Activated T-helper 17 cell treated with anti-CD3 and anti-CD28 coated beads, Interleukin-2, amount 50 U/mL, for 72 hours (primary cell): Measurements from ENCODE around the gene HOXA3. TPM values are rescaled to one million over a fixed set of nuclear protein-coding genes. Genes with fewer than 3 reads are reported as not detected.

Experiments
- ATAC-seq: fragments of 150-1000 bp; cut with Tn5 transposase; replicated peaks from 2 replicates; pipeline ENCODE4 v1.10.0; 2021; ENCODE audit warnings: mild to moderate bottlenecking, moderate library complexity
- H3K27ac Mint-ChIP-seq: one replicate; pipeline ENCODE4 v1.8.0; 2022; ENCODE audit warnings: mixed read lengths
- H3K27me3 Mint-ChIP-seq: one replicate; pipeline ENCODE4 v1.8.0; 2022; ENCODE audit warnings: mixed read lengths
- H3K36me3 Mint-ChIP-seq: one replicate; pipeline ENCODE4 v1.8.0; 2022; ENCODE audit warnings: low read depth, mild to moderate bottlenecking, mixed read lengths
- H3K4me1 Mint-ChIP-seq: one replicate; pipeline ENCODE4 v1.8.0; 2022; ENCODE audit warnings: mixed read lengths
- H3K4me3 Mint-ChIP-seq: one replicate; pipeline ENCODE4 v1.8.0; 2022; ENCODE audit warnings: mild to moderate bottlenecking, mixed read lengths
- H3K9me3 Mint-ChIP-seq: one replicate; pipeline ENCODE4 v1.8.0; 2022; ENCODE audit warnings: mixed read lengths
- total RNA-seq, 2 donors: library from RNA; stranded (reverse); gene quantifications; one replicate each; pipeline ENCODE4 v1.2.3, GENCODE V29; 2022

The HOXA3 gene
- total RNA-seq, 2 donors from 2014 or later: not detected

DNA sequence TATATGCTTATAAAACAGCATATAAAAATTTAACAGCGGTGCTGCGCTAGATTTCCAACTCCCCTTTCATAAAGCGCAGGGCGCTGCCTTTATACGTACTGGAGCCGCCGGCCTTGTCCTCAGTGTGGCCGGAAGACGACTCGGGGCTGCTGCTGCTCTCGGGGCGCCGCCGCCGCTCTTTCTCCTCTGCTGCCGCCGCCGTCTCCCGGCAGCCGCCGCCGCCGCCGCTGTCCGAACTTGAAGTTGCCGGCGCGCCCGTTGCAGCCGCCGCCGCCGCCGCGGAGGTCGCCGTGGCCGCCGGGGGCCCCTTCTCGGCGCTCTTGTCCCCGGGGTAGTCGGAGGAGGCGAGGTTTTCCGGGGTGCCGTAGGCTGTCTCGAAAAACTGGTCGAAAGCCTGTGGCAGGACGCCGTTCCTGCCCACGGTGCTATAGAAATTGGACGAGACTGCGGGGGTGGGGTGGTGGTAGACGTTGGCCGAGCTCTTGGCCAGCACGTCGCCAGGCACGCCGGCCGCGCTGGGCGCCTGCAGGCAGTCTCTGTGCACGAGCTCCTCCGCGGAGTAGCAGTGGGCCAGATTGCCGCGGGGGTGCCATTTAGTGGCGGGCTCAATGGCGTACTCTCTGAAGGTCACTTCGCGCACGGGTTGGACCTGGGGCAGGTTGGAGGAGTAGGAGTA, 32.1 kb upstream of the HOXA3 start:
- H3K4me1 Mint-ChIP-seq: peaks cover 21% of the 10 kb centered on the region
- H3K4me3 Mint-ChIP-seq: peak overlapping the region; percentile 77
- H3K27me3 Mint-ChIP-seq: peaks cover 57% of the 10 kb centered on the region
- H3K9me3 Mint-ChIP-seq: no peaks in the 10 kb centered on the region
- no peak overlapping the region for H3K27ac Mint-ChIP-seq
- ATAC-seq: peak; percentile 44
- H3K36me3 Mint-ChIP-seq: peaks cover 24% of the 10 kb centered on the region

DNA sequence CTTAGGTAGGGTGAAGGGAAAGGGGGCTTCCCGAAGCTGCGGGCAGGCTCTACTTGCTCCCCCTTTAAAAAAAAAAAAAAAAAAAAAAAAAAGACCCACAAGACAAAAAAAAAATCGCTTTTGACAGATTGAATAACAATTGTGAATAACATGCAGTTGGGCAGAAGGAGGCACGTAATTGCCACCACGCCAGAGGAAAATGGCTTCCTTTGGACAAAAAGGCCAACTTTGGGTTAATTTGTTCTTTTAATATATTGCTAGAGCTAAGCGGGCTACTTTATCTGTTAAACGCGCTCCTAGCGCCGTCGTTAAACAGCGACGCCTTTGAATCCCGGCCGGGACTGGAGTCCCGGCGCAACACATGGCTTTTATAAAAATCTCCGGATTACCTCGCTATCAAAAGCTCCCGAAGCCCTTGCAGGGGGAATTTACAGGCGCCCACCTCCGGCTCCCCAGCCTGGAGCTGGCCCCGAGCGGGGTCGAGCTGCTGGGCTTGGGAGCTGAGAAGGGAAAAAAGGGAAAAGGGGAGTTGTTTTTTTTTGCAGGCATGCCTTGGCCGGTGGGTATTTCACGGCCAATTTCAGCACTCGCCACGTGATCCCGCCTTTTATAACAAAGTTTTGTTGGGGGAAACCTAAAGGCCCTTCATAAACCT, 31.4 kb upstream of the HOXA3 start:
- H3K4me1 Mint-ChIP-seq: peaks cover 21% of the 10 kb centered on the region
- ATAC-seq: no peak
- peaks cover 63% of the 10 kb centered on the region for H3K27me3 Mint-ChIP-seq
- H3K36me3 Mint-ChIP-seq: peaks cover 24% of the 10 kb centered on the region
- no peak overlapping the region for H3K27ac Mint-ChIP-seq
- H3K4me3 Mint-ChIP-seq: peak overlapping the region; percentile 77
- H3K9me3 Mint-ChIP-seq: no peaks in the 10 kb centered on the region

DNA sequence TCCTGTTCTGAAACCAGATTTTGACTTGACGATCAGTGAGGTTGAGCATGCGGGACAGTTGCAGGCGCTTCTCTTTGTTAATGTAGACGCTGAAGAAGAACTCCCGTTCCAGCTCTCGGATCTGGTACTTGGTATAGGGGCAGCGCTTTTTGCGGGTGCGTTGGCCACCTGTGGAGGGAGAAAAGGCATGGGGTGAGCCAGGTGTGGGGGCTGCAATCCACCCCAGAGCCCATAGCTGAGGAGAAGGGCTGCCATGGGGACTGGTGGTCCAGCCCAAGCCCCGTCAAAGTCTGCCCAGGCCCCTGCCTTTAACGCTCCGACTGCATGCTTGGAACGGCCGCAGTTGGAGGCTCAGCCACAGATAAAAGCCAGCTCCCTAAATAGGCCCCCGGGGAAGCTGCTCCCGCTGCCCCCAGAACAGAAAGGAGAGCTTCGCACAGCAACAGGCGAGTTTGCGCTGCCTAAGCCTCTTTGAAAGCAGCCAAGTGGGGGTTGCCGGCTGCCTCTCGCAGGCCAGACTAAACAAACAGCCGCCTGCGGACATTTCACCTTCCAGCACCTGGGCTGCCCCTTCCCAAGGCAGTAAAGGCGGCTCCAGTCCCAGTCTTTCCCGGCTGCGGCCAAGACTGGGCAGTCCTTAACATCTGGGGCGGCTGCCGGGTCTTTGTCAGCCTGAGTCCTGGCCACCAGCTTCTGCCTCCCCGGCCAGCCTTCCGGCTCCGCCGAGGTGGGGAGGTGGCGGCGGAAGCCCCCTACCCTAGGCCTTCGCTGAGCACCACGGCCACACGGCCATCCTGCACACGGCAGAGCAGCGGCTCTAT, 30.7 kb upstream of the HOXA3 start:
- Mint-ChIP-seq H3K4me1 (peaks cover 15% of the 10 kb centered on the region), H3K9me3 (no peaks in the 10 kb centered on the region), H3K27ac (no peak overlapping the region), H3K36me3 (peaks cover 21% of the 10 kb centered on the region), H3K4me3 (peak overlapping the region; percentile 77), H3K27me3 (peaks cover 57% of the 10 kb centered on the region)
- ATAC-seq: no peak

DNA sequence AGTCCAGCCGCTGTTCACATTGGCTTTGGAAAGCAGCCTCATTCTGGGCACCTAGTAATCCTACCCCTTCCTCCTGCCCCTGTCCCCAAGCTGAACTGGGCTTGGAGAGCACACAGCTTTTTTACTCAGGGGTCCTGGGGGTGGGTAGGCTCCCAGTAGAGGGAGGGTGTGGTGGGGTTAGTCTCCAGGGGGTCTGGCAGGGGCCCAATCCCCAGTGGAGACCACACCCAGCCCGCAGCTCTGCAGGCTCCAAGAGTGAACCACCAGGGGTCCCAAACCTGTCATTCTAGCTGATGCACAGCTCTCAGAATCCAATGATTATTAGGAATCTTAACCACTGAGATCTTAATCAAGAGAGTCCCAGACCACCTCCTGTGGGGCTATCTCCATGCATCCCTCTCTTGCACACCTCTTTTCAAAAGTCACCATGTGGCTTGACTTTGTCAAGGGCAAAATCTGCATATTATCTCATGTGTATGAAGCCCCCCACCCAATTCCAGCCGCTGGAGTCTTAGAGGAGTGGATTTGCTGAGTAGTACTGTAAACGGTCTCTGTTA, 30.0 kb upstream of the HOXA3 start:
- Mint-ChIP-seq H3K9me3 (no peaks in the 10 kb centered on the region), H3K27me3 (peaks cover 60% of the 10 kb centered on the region), H3K36me3 (peaks cover 17% of the 10 kb centered on the region), H3K4me1 (peaks cover 15% of the 10 kb centered on the region), H3K27ac (no peak overlapping the region), H3K4me3 (no peak overlapping the region)
- no peak for ATAC-seq

DNA sequence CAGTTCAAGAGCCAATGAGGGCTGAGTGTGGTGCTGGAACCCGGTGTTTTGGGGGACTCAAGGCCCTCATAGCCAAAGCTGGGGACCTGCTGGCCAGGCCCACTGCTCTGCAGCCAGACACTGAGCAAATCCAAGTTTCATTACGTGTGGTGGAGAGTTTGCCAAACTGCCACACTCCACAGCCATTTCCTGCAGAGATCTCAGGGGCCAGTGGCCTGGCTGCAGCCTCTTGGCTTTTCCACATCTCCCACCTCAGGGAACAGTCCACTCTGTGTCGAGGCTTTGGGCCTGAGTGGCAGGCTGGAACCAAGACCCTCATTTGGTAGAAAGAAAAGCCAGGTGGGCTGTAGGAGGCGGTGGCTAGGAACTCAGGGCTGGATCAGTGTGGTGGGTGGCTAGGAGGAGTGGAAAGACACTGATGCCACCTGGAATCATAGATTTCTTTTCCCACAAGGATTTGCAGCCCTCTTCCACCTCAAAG, 29.5 kb upstream of the HOXA3 start:
- no peak overlapping the region for H3K27ac Mint-ChIP-seq
- peaks cover 15% of the 10 kb centered on the region for H3K4me1 Mint-ChIP-seq
- ATAC-seq: no peak
- peaks cover 17% of the 10 kb centered on the region for H3K36me3 Mint-ChIP-seq
- H3K4me3 Mint-ChIP-seq: no peak overlapping the region
- H3K27me3 Mint-ChIP-seq: peaks cover 54% of the 10 kb centered on the region
- H3K9me3 Mint-ChIP-seq: no peaks in the 10 kb centered on the region

DNA sequence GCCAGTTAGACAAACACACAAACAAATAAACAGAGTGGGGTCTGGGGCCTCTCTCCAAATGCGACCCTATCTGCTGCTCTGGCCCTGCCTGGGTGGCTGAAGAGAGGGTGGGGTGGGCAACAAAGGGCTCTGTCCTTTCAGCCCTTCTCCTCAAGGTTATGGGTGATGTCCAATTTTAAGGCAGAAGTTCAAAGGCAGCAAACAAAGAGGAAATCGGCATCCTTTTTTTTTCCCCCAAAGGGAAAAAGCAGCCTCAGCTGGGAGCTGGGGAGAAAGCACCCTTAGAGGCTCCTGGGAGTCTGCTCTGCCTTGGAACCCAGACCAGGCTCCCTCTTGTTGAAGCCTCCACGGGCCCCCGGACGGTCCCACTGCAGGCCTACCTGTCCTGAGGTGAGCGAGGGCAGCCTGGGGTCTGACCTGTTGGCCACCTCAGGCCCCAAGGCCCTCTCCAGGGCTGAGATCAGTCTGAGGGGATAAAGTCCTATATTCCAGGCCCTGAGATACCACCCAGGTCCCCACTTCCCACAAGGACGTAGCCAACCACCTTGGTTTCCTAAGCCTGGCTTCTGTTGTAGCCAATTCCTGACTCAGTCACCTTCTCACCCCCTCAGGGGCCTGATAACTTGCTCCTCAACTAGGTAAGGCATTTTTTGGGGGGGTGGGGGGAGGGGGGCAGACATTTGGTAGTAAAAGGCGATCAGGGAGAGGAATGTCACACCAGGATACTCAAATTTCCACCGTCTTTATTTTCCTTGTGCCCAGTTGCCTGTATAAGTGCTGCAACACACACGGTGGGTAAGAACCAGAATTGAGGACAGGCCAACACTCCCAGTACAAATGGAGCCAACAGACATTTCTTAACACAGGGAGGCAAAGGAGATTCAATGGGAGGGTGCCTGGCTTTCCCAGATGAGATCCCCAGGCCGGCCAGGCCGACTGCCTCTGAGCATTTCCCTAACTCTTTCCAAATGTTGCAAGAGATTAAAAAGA, 28.3 kb upstream of the HOXA3 start:
- Mint-ChIP-seq H3K27me3 (peaks cover 48% of the 10 kb centered on the region), H3K36me3 (peaks cover 11% of the 10 kb centered on the region), H3K4me3 (no peak overlapping the region), H3K9me3 (no peaks in the 10 kb centered on the region), H3K27ac (no peak overlapping the region), H3K4me1 (peaks cover 11% of the 10 kb centered on the region)
- ATAC-seq: no peak

DNA sequence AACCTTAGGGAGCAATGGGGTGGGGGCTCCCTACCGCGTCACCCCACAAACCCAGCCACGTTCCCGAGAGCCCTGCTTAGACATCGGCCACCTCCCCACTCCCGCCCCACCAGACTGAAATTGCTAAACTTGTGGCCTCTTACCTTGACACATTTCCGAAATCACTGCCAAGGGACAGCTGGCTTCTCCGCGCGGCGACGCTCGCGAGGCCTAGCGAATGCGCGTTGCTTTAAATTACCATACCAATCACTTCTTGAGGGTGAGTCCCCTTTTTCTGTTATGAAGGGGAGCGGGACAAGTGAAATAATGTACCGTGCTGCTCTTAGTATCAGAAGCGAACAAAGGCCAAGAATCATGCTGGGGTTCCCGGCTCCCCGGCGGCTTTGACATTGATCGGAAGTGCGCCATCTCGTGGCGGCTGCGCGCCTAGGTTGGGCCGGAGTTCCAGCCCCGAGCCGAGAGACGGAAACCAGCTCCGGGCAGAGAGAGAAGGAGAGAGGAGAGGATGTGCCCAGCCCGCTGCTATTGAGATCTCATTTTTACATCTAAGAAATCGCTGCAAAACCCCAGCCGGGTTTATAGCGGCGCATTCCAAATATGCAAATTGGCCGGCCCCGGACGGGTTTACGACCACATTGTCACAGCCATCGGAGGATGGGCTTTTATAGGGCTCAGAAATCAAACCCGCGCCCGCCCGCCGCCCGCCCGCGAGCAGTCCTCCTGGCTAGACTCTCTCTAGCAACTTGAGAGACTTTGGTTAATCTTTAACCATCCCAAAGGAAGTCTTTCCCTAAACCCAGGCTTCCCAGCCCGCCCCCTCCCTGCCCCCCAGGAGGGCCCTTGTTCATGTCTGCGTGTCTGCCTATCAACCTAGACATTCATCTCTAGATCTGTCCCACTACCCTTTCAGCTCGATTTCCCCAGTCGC, 27.4 kb upstream of the HOXA3 start:
- peak; percentile 59 for ATAC-seq
- peaks cover 2% of the 10 kb centered on the region for H3K36me3 Mint-ChIP-seq
- H3K27me3 Mint-ChIP-seq: peaks cover 47% of the 10 kb centered on the region
- H3K9me3 Mint-ChIP-seq: no peaks in the 10 kb centered on the region
- no peak overlapping the region for H3K27ac Mint-ChIP-seq
- peak overlapping the region; percentile 36 for H3K4me3 Mint-ChIP-seq
- H3K4me1 Mint-ChIP-seq: peaks cover 7% of the 10 kb centered on the region

DNA sequence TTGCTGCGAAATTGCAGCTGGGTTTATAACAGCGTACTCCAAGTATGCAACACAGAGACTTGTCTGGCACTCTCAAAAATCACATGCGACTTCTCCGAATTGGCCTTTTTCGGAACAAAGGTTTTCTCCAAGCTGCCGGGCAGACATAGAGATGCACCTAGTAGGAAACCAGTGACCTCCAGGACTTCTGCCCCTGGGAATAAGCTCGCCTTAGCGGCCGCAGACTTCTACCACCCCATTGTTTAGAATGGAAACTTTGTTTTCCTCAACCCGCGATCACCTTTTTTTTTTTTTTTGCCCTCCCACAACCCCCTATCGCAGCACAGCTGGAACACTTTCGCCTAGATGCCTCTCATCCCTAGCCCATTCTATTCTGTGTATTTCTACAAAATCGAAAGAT, 26.6 kb upstream of the HOXA3 start:
- H3K27me3 Mint-ChIP-seq: peaks cover 46% of the 10 kb centered on the region
- no peaks in the 10 kb centered on the region for H3K9me3 Mint-ChIP-seq
- H3K4me3 Mint-ChIP-seq: no peak overlapping the region
- no peak overlapping the region for H3K27ac Mint-ChIP-seq
- no peaks in the 10 kb centered on the region for H3K36me3 Mint-ChIP-seq
- ATAC-seq: no peak
- peaks cover 5% of the 10 kb centered on the region for H3K4me1 Mint-ChIP-seq

DNA sequence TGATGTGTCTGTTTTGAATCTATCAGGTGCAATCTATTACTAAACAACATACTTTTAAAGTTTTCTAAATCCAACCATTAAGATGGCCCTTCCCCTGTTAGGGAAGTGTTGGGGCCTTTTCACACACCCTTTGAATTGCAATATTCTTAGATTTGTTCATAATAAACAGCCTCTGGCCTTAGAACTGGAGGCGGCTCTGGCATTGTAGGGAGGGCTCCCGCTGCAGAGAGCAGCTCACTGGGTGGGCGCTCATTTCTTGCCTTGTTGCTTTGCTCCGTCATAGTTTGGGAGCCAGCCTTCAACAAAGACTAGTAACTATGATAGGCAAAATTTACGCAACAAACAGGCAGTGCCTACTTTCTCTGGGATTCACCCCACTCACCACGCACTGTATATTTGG, 26.0 kb upstream of the HOXA3 start:
- no peak overlapping the region for H3K4me3 Mint-ChIP-seq
- H3K27ac Mint-ChIP-seq: no peak overlapping the region
- no peaks in the 10 kb centered on the region for H3K36me3 Mint-ChIP-seq
- no peak for ATAC-seq
- no peaks in the 10 kb centered on the region for H3K9me3 Mint-ChIP-seq
- peaks cover 5% of the 10 kb centered on the region for H3K4me1 Mint-ChIP-seq
- H3K27me3 Mint-ChIP-seq: peaks cover 46% of the 10 kb centered on the region

DNA sequence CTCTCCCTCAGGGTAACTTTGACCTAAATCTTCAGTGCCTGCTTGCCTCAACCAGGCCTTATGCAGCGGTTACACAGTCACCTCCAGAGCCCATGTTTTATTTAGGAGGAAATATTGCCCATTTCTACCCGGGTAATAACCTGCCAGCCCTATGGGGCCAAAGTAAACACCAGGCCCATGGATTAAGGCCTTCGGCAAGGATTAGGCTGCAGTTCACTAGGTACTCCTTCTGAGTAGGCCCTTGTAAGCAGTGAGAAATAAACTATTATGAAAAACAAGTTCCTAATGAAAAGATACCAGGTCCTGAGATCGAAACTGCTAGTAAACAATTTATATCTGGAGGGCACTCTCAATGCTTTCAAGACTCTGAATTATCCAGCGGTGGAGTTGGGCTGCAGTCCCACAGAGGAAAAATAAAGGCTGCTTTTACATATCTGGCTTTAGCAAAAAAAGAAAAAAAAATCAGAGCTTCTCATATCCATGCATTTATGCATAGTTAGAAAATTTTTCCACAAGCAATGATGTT, 25.5 kb upstream of the HOXA3 start:
- Mint-ChIP-seq H3K9me3 (no peaks in the 10 kb centered on the region), H3K4me3 (no peak overlapping the region), H3K4me1 (peaks cover 5% of the 10 kb centered on the region), H3K27ac (no peak overlapping the region), H3K36me3 (no peaks in the 10 kb centered on the region), H3K27me3 (peaks cover 44% of the 10 kb centered on the region)
- ATAC-seq: no peak

DNA sequence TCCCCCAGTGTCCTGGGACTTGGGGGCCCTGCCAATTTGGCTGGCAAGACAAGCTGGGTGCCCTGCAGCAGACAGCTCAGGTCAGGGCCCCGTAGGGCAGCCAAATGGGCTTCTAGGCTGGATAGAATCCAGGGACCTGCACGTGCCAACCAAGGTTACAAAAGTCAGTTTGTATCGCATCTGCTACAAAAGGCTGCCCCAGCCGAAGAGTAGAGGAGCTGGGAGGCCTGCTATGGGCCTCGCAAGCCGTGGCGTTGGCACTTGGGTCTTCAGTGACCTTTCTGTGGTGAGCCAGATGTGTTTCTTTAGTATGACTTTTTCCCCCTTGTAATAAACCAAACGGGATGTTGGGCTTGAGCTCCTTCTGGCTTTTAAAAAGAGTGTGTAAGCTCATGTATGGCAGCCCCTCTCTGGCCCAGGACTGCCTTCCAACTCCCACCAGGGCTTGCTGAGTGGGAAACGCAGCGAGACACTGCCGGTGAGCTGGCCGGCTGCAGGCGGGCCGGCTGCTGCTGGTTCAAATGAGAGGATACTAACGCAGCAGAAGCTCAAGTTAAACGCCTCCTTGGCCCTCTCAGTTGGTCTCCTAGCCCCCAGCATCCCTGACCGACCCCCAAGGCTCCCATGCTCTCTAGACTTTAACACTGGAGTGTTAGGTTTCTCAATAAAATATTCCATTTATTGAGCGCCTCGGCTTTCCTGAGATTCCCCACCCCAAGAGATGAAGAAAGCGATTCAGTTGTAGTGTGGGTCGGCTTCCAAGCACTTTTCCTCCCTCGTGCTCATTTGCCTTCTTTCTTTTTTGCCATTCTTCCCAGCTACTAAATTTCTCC, 24.8 kb upstream of the HOXA3 start:
- Mint-ChIP-seq H3K9me3 (no peaks in the 10 kb centered on the region), H3K4me3 (no peak overlapping the region), H3K36me3 (peaks cover 3% of the 10 kb centered on the region), H3K27me3 (peaks cover 44% of the 10 kb centered on the region), H3K27ac (no peak overlapping the region), H3K4me1 (peaks cover 8% of the 10 kb centered on the region)
- ATAC-seq: no peak

DNA sequence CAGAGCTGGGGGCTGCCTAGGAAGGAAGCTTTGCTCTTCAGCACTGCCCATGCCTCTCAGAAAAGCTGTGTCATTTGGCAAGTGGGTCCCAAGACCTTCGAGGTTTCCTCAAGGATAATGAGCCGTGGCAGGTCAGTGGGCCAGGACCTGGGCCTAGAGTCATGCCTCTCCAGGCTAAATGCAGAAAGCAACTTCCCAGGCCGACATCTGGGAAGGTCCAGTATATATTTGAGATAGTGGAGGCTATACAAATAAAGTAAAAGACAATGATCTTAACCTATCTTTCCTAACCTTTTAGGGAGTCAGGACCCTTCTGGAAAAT, 24.1 kb upstream of the HOXA3 start:
- Mint-ChIP-seq H3K9me3 (no peaks in the 10 kb centered on the region), H3K27ac (no peak overlapping the region), H3K27me3 (peaks cover 51% of the 10 kb centered on the region), H3K4me1 (peaks cover 14% of the 10 kb centered on the region), H3K36me3 (peaks cover 7% of the 10 kb centered on the region), H3K4me3 (no peak overlapping the region)
- no peak for ATAC-seq
